Left ventricle myocardium inferior (tissue), 1 donor: Measurements from ENCODE around the gene SENP1. TPM values are rescaled to one million over a fixed set of nuclear protein-coding genes. Genes with fewer than 3 reads are reported as not detected.

Experiments
- DNase-seq: peaks from one replicate; pipeline ENCODE4 v3.0.0-alpha.2; 2020
- H3K27ac ChIP-seq: fragments of 200-600 bp; replicated peaks from 2 replicates; pipeline ENCODE4 v1.8.0; 2021
- H3K27me3 ChIP-seq: fragments of 200-600 bp; 2 replicates; pipeline ENCODE4 v1.8.0; 2021; ENCODE audit warnings: low read depth
- H3K36me3 ChIP-seq: fragments of 200-600 bp; 2 replicates; pipeline ENCODE4 v1.8.0; 2021
- H3K4me1 ChIP-seq: fragments of 200-600 bp; 2 replicates; pipeline ENCODE4 v1.8.0; 2021
- H3K4me3 ChIP-seq: fragments of 200-600 bp; 2 replicates; pipeline ENCODE4 v1.8.0; 2021; ENCODE audit warnings: mild to moderate bottlenecking, moderate library complexity
- H3K9me3 ChIP-seq: fragments of 200-600 bp; replicated peaks from 2 replicates; pipeline ENCODE4 v1.8.0; 2021
- CTCF ChIP-seq: fragments of 200-600 bp; IDR thresholded peaks from 2 replicates; pipeline ENCODE4 v1.8.0; 2021; ENCODE audit warnings: antibody characterized with exemption, mild to moderate bottlenecking, borderline replicate concordance
- intact Hi-C: fragments of 100-400 bp; cut with micrococcal nuclease; formaldehyde crosslinking; loops from one replicate; pipeline ENCODE4 v1.11.0; 2022
- long read RNA-seq: library from polyadenylated mRNA; unstranded; transcript quantifications from one replicate; pipeline ENCODE4 v2.0.0, GENCODE V29; 2021
- total RNA-seq: library from RNA; stranded (reverse); fragmentation: NEBNext Ultra II Directional; extraction: Animal tissue kit (Norgen Biotek cat#: 25700); gene quantifications from one replicate; pipeline ENCODE4 v1.2.1, GENCODE V29; 2021
- donor health status: DM: no; HTN: yes; CAD: no; lungs with severe emphysema.

SENP1 gene
- total RNA-seq, result 5.3 TPM
- long read RNA-seq, full-length matches to known transcripts, result 5 of 7 reads
- long read RNA-seq, partial matches to known transcripts, result 0 of 7 reads
- long read RNA-seq, other reads (novel, unspliced or antisense), result 2 of 7 reads

GRCh38 chr12:48105867-48106680 lies at the start of gene SENP1:
Gene SENP1, minus strand, starts transcription at chr12:48106079. Its CDS starts 4,607 bp downstream, at chr12:48101472.
- H3K4me1 ChIP-seq, result peaks cover 33% of the 10 kb centered on the region
- peak within 1 kb of the TSS; percentile 94 for H3K4me3 ChIP-seq
- peak; percentile 90 for DNase-seq
- H3K36me3 ChIP-seq, result no peaks in the 10 kb centered on the region
- no peaks in the 10 kb centered on the region for H3K9me3 ChIP-seq
- intact Hi-C loops, result no loop called here
- peak within 1 kb of the TSS; percentile 96 for H3K27ac ChIP-seq
- peak; percentile 56 for TF ChIP-seq CTCF
- H3K27me3 ChIP-seq, result no peaks in the 10 kb centered on the region

- intact Hi-C loops, result no loop called here
- Histone ChIP-seq H3K4me1 (peaks cover 94% of the 10 kb centered on the region), H3K4me3 (no peak overlapping the region), H3K36me3 (peaks cover 77% of the 10 kb centered on the region), H3K27ac (peak overlapping the region; percentile 68), H3K27me3 (no peaks in the 10 kb centered on the region), H3K9me3 (no peaks in the 10 kb centered on the region)
- DNase-seq, result no peak
- TF ChIP-seq CTCF, result no peak
Measured at GRCh38 chr12:48151103-48151771, 45.4 kb upstream of the SENP1 start.

GRCh38 chr12:48145981-48146380 lies 40.1 kb upstream of the SENP1 start:
- peaks cover 91% of the 10 kb centered on the region for H3K4me1 ChIP-seq
- intact Hi-C loops, result no loop called here
- no peaks in the 10 kb centered on the region for H3K9me3 ChIP-seq
- no peak for TF ChIP-seq CTCF
- no peak overlapping the region for H3K4me3 ChIP-seq
- DNase-seq, result no peak
- H3K36me3 ChIP-seq, result peaks cover 98% of the 10 kb centered on the region
- H3K27ac ChIP-seq, result peak overlapping the region; percentile 81
- no peaks in the 10 kb centered on the region for H3K27me3 ChIP-seq

- Histone ChIP-seq H3K9me3 (no peaks in the 10 kb centered on the region), H3K4me3 (no peak overlapping the region), H3K4me1 (peaks cover 94% of the 10 kb centered on the region), H3K27me3 (no peaks in the 10 kb centered on the region), H3K27ac (peak overlapping the region; percentile 81), H3K36me3 (peaks cover 98% of the 10 kb centered on the region)
- intact Hi-C loops, result no loop called here
- DNase-seq, result no peak
- no peak for TF ChIP-seq CTCF
Measured at GRCh38 chr12:48143898-48144297, 38.0 kb upstream of the SENP1 start.

- H3K27me3 ChIP-seq, result no peaks in the 10 kb centered on the region
- H3K4me3 ChIP-seq, result no peak overlapping the region
- H3K27ac ChIP-seq, result peak overlapping the region; percentile 10
- intact Hi-C loops, result no loop called here
- DNase-seq, result no peak
- H3K36me3 ChIP-seq, result peaks cover 99% of the 10 kb centered on the region
- peaks cover 93% of the 10 kb centered on the region for H3K4me1 ChIP-seq
- TF ChIP-seq CTCF, result no peak
- no peaks in the 10 kb centered on the region for H3K9me3 ChIP-seq
Measured at GRCh38 chr12:48142818-48143674, 37.2 kb upstream of the SENP1 start.
